ENCODE measurements around the gene SCN4B.

DNA sequence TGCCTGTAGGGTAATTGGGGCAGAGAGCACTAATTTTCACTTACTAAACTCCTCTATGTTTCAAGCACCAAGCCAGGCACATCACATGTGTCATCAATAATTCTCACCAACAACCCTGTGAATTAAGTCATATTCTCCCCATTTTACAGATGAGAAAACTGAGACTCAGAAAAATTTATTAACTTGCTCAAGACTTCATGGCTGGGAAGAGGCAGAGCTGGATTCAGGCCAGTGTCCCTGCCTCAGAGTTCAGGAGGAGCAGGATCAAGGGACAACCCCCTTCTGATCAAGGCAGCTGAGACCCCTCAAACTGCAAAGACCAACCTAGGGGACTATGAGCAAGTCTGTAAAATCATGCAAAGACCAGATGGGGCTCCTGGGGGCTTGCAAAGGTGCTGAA lies 68.0 kb downstream of the SCN4B start:
- no peak for TF ChIP-seq POLR2AphosphoS5 (IDR thresholded peaks at IDR 0.05; ENCODE audit: low read depth, low read length)
- TF ChIP-seq, protein P1, sequence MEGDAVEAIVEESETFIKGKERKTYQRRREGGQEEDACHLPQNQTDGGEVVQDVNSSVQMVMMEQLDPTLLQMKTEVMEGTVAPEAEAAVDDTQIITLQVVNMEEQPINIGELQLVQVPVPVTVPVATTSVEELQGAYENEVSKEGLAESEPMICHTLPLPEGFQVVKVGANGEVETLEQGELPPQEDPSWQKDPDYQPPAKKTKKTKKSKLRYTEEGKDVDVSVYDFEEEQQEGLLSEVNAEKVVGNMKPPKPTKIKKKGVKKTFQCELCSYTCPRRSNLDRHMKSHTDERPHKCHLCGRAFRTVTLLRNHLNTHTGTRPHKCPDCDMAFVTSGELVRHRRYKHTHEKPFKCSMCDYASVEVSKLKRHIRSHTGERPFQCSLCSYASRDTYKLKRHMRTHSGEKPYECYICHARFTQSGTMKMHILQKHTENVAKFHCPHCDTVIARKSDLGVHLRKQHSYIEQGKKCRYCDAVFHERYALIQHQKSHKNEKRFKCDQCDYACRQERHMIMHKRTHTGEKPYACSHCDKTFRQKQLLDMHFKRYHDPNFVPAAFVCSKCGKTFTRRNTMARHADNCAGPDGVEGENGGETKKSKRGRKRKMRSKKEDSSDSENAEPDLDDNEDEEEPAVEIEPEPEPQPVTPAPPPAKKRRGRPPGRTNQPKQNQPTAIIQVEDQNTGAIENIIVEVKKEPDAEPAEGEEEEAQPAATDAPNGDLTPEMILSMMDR (IDR thresholded peaks at IDR 0.05): no peak
- TF ChIP-seq TCF7L2 (IDR thresholded peaks at IDR 0.05; ENCODE audit: low read depth, low read length): no peak
- TF ChIP-seq, protein P2, sequence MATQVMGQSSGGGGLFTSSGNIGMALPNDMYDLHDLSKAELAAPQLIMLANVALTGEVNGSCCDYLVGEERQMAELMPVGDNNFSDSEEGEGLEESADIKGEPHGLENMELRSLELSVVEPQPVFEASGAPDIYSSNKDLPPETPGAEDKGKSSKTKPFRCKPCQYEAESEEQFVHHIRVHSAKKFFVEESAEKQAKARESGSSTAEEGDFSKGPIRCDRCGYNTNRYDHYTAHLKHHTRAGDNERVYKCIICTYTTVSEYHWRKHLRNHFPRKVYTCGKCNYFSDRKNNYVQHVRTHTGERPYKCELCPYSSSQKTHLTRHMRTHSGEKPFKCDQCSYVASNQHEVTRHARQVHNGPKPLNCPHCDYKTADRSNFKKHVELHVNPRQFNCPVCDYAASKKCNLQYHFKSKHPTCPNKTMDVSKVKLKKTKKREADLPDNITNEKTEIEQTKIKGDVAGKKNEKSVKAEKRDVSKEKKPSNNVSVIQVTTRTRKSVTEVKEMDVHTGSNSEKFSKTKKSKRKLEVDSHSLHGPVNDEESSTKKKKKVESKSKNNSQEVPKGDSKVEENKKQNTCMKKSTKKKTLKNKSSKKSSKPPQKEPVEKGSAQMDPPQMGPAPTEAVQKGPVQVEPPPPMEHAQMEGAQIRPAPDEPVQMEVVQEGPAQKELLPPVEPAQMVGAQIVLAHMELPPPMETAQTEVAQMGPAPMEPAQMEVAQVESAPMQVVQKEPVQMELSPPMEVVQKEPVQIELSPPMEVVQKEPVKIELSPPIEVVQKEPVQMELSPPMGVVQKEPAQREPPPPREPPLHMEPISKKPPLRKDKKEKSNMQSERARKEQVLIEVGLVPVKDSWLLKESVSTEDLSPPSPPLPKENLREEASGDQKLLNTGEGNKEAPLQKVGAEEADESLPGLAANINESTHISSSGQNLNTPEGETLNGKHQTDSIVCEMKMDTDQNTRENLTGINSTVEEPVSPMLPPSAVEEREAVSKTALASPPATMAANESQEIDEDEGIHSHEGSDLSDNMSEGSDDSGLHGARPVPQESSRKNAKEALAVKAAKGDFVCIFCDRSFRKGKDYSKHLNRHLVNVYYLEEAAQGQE (IDR thresholded peaks at IDR 0.05; ENCODE audit: insufficient read depth in 1 of 2, low read depth in 2 of 2, low read length in 1 of 2): no peak
- TF ChIP-seq SIN3A (IDR thresholded peaks at IDR 0.05; ENCODE audit: borderline replicate concordance, insufficient read depth, low read depth, low read length): no peak
